GM10266 (cell line): ENCODE results near the gene JUNB.

ENCODE experiments used
- DNase-seq: peaks from one replicate; pipeline ENCODE4 v3.0.0; 2012; ENCODE audit errors: extremely low spot score
- CTCF ChIP-seq: IDR thresholded peaks from 2 replicates; pipeline ENCODE4 v1.5.1; 2012; ENCODE audit warnings: mild to moderate bottlenecking, low read depth; ENCODE audit not compliant: control insufficient read depth, insufficient read depth; ENCODE audit errors: missing control alignments

Gene JUNB

GRCh38 chr19:12782424-12783290 lies 8.6 kb upstream of the JUNB start:
- DNase-seq: peak; percentile 88
- peak; percentile 19 for TF ChIP-seq CTCF

GRCh38 chr19:12783291-12783848 lies 7.9 kb upstream of the JUNB start:
- DNase-seq: no peak

GRCh38 chr19:12783849-12784393 lies 7.4 kb upstream of the JUNB start:
- no peak for DNase-seq
- TF ChIP-seq CTCF: no peak

More at GRCh38 chr19:12783291-12783848, 7.9 kb upstream of the JUNB start:
- TF ChIP-seq CTCF: no peak

GRCh38 chr19:12784394-12784870 lies 6.9 kb upstream of the JUNB start:
- TF ChIP-seq CTCF: no peak
- DNase-seq: no peak

- no peak for DNase-seq
- no peak for TF ChIP-seq CTCF
Measured at GRCh38 chr19:12784871-12785430, 6.3 kb upstream of the JUNB start.

- no peak for DNase-seq
Measured at GRCh38 chr19:12785431-12786031, 5.8 kb upstream of the JUNB start.

More at GRCh38 chr19:12785431-12786031, 5.8 kb upstream of the JUNB start:
- TF ChIP-seq CTCF: no peak
